T-helper 17 cell (primary cell): ENCODE results near the gene SLC15A3. TPM values are rescaled to one million over a fixed set of nuclear protein-coding genes. Genes with fewer than 3 reads are reported as not detected.

Source experiments
- ATAC-seq: fragments of 150-1000 bp; cut with Tn5 transposase; 2 replicates; pipeline ENCODE4 v1.10.0; 2021; ENCODE audit warnings: mild to moderate bottlenecking, moderate library complexity
- DNase-seq, 3 donors: peaks; one replicate each; pipeline versions ENCODE4 v3.0.0 to v3.0.0-alpha.2; 2020 to 2021
- H3K9me3 ChIP-seq: one replicate; pipeline ENCODE4 v1.7.0; 2013; ENCODE audit warnings: low read length, mild to moderate bottlenecking; ENCODE audit not compliant: control insufficient read depth, poor library complexity, severe bottlenecking
- H3K27ac Mint-ChIP-seq: one replicate; pipeline ENCODE4 v1.8.0; 2022; ENCODE audit warnings: mild to moderate bottlenecking, moderate library complexity, mixed read lengths
- H3K27me3 Mint-ChIP-seq: one replicate; pipeline ENCODE4 v1.8.0; 2022; ENCODE audit warnings: mixed read lengths
- H3K36me3 Mint-ChIP-seq: one replicate; pipeline ENCODE4 v1.8.0; 2022; ENCODE audit warnings: low read depth, mixed read lengths
- H3K4me1 Mint-ChIP-seq: one replicate; pipeline ENCODE4 v1.8.0; 2022; ENCODE audit warnings: mild to moderate bottlenecking, mixed read lengths
- H3K4me3 Mint-ChIP-seq: one replicate; pipeline ENCODE4 v1.8.0; 2022; ENCODE audit warnings: mild to moderate bottlenecking, moderate library complexity, mixed read lengths
- total RNA-seq, 4 donors: library from RNA in 2 of 4; stranded (reverse) in 2 of 4; gene quantifications; one replicate each; pipeline ENCODE4 v1.2.3 and lab custom pipeline; 2022 to 2026

The SLC15A3 gene
- total RNA-seq, 2 donors from 2014 or later = 3.5 to 11.2 TPM

DNA sequence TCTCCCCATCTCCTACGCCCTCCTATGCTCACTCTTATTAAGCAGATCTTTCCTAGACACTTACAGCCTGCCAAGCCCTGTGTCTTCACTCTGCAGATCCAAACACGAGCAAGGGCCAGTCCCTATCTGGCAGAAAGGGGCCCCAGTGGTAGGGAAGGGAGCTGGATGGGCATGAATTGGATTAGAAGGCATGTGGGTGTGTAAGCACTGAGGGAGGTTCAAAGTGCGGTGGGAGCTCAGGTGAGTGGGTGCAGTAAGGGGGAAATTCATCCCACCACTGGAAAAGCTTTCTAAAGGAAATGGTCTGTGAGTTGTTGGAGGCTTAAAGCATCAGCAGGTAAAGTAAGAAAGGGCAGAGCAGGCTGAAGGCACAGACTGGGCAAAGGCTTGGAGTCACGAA is 22.2 kb downstream of the SLC15A3 start:
- H3K27ac Mint-ChIP-seq = no peak overlapping the region
- ATAC-seq (no peak), DNase-seq (no peak)
- H3K27me3 Mint-ChIP-seq = peaks cover 44% of the 10 kb centered on the region
- peaks cover 3% of the 10 kb centered on the region for H3K36me3 Mint-ChIP-seq
- H3K9me3 ChIP-seq = no peaks in the 10 kb centered on the region
- H3K4me3 Mint-ChIP-seq = peak overlapping the region; percentile 65
- H3K4me1 Mint-ChIP-seq = peaks cover 5% of the 10 kb centered on the region

DNA sequence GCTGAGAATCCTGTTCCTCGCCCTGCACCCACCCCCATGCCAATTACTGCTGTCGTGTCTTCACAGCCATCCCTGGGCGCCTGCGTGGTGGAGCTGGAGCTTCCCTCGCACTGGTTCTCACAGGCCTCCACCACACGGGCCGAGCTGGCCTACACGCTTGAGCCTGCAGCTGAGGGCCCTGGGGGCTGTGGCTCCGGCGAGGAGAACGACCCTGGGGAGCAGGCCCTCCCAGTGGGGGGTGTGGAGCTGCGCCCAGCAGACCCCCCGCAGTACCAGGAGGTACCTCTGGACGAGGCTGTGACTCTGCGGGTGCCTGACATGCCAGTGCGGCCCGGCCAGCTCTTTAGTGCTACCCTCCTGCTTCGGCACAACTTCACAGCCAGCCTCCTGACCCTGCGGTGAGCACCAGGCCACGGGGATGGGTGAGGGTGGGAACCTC is 23.4 kb downstream of the SLC15A3 start:
- Mint-ChIP-seq H3K36me3 (peaks cover 3% of the 10 kb centered on the region), H3K4me1 (peaks cover 5% of the 10 kb centered on the region), H3K4me3 (no peak overlapping the region), H3K27me3 (peaks cover 41% of the 10 kb centered on the region), H3K27ac (no peak overlapping the region)
- ATAC-seq (no peak), DNase-seq (no peak)
- H3K9me3 ChIP-seq = no peaks in the 10 kb centered on the region

DNA sequence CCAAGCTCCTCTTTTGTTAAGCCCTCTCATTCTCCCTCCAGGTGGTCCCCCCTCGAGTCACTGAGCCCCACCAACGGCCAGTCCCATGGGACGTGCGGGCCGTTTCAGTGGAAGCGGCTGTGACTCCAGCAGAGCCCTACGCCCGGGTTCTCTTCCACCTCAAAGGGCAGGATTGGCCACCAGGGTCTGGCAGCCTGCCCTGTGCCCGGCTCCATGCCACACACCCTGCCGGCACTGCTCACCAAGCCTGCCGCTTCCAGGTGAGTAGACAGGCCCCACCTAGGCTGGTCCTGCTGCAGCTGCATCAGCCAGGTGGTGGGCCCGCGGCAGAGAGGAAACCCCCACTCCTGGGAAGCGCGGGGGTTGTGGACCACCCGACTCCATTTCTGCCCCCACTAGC is 24.4 kb downstream of the SLC15A3 start:
- Mint-ChIP-seq H3K27ac (no peak overlapping the region), H3K27me3 (peaks cover 48% of the 10 kb centered on the region), H3K4me1 (peaks cover 7% of the 10 kb centered on the region), H3K36me3 (peaks cover 3% of the 10 kb centered on the region), H3K4me3 (no peak overlapping the region)
- H3K9me3 ChIP-seq = no peaks in the 10 kb centered on the region
- no peak for DNase-seq
- ATAC-seq = no peak

DNA sequence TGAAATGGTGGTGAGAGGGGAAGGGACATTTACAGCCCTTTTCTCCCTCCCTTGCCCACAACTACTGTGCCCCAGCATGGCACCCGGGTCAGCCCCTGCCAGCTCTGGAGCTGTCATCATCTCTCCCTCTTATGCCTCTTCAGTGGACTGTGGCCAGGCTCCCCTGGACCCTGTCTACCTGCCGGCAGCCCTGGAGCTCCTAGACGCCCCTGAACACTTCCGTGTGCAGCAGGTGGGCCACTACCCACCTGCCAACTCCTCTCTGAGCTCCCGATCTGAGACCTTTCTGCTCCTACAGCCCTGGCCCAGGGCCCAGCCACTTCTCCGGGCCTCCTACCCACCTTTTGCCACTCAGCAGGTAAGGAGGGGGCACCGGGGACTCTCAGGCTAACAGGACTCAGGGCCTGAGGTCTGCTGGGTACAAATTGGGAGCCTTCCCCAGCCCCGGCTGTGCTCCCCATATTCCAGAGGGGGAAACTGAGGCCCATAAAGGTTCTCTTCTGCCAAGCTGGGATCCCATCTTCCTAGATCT is 24.8 kb downstream of the SLC15A3 start:
- DNase-seq (no peak), ATAC-seq (no peak)
- Mint-ChIP-seq H3K4me3 (no peak overlapping the region), H3K4me1 (peaks cover 10% of the 10 kb centered on the region), H3K36me3 (peaks cover 7% of the 10 kb centered on the region), H3K27me3 (peaks cover 53% of the 10 kb centered on the region), H3K27ac (no peak overlapping the region)
- H3K9me3 ChIP-seq = no peaks in the 10 kb centered on the region

DNA sequence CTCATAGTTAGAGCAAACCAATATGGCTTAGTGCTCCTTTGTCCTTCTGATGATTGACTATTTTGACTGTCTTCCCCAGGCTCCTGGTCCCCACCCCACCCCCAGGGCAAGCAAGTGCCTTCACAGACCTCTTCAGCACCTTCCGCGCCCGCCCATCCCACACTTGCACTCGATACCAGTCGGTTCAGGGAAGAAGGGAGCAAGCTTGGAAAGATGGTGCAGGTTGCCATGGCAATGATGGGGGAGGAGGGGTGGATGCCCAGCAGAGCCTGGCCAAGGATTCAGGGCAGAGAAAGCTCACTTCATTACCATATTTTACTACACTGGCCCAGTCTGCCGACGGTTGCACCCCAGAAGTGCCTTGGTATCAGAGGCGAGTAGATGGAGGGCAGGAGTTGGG is 25.5 kb downstream of the SLC15A3 start:
- Mint-ChIP-seq H3K27me3 (peaks cover 54% of the 10 kb centered on the region), H3K4me3 (peak overlapping the region; percentile 3), H3K27ac (no peak overlapping the region), H3K36me3 (peaks cover 7% of the 10 kb centered on the region), H3K4me1 (peaks cover 10% of the 10 kb centered on the region)
- no peak for DNase-seq
- no peaks in the 10 kb centered on the region for H3K9me3 ChIP-seq
- no peak for ATAC-seq

DNA sequence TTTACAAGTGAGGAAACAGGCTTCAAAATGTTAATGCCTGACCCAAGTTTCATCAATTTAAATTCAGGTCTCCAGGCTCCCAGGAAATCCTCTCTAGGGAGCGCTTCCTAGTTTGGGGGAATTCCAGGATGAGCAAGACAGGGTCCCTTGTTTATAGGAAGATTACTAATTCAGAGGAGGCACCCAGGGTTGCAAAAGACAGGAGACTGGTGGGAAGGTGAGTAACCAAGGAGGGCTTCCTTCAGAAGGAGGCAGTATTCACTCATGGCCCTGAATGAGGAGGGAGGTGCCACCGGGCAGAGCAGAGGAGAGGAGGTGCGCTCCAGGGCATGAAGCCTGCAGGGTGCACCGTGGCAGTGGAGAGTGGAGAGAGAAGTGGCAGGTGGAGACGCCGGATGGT is 26.1 kb downstream of the SLC15A3 start:
- H3K36me3 Mint-ChIP-seq = peaks cover 7% of the 10 kb centered on the region
- DNase-seq (no peak), ATAC-seq (no peak)
- H3K9me3 ChIP-seq = no peaks in the 10 kb centered on the region
- peaks cover 54% of the 10 kb centered on the region for H3K27me3 Mint-ChIP-seq
- H3K4me1 Mint-ChIP-seq = peaks cover 10% of the 10 kb centered on the region
- H3K4me3 Mint-ChIP-seq = peak overlapping the region; percentile 79
- no peak overlapping the region for H3K27ac Mint-ChIP-seq

DNA sequence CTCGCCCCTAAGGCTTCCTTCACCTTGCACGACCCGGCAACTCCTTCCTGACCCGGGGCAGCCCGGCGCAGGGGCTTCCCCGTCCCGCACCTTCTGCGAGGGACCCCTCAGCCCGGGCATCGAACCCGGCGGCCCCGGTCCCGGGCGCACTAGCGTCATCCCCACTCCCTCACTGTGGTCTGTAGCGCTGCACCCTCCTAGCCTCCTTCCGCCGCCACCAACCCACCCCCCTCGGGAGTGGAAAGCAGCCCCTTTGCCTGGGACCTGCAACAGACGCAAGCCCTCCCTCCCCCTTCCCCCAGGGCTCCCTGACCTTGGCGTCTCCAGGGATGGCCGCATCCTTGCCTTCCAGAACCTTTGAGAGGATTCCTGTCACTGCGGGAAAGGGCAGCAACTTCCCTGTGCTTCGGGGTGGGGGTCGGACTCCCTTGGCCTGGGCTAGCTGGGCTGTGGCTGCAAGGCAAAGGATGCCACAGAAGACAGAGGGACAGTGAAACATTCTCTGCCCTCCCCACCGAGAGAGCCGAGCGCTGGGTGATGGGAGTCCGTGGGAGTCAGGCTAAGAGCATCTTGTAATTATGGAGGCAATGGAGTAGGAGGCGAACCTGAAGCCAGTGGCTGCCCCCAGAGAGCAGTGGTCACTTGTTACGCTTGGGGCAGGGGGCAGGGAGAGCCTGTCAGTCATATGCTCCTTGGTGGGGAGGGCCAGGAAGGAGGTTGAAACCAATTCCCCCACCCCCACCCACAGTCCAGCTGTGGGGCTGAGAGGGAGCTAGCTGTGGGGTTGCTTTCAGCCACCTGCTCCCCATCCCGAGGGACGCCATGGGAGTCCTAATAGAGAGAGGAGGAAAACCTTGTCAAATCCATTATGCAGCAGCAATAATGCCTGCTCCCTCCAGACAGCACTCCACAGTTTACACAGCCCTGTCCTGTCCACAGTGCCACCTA is 26.8 kb downstream of the SLC15A3 start:
- DNase-seq = no peak
- peak overlapping the region; percentile 79 for H3K4me3 Mint-ChIP-seq
- peaks cover 10% of the 10 kb centered on the region for H3K4me1 Mint-ChIP-seq
- peak; percentile 51 for ATAC-seq
- H3K9me3 ChIP-seq = no peaks in the 10 kb centered on the region
- no peak overlapping the region for H3K27ac Mint-ChIP-seq
- H3K27me3 Mint-ChIP-seq = peaks cover 53% of the 10 kb centered on the region
- peaks cover 10% of the 10 kb centered on the region for H3K36me3 Mint-ChIP-seq

DNA sequence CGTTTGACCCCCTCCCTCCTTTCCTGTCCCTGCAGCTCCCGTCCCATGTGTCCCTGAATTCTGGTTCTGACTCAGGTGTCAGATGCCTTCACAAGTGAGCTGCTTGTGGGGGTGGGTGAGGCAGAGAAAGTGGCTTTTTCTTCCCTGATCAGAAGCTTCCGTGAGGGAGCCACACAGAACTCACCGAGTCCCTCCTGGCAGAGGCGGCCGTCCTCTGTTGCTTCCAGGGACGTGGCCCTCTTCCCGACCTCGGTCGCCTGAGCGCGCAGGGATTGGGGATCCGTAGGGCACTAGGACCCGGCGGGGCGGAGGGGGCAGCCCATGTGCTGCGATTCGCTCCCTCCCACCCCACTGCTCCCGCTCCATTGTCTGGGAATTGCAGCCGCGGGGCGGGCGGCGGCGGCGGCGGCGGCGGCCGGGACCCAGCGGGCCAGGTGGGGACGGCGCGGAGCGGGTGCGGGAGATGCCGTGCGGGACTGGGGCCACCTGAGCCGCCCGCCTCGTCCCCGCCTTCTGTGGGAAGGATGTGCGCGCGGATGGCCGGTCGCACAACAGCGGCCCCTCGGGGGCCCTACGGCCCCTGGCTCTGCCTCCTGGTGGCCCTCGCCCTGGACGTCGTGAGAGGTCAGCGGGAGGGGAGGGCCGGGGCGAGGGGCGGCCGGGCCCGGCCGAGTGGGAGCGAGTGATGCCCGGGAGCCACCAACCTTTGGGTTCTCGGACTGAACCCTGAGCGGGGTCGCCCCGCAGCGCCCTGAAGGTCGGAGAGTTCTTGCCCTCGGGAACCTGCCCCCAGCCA is 27.7 kb downstream of the SLC15A3 start, which contains the start of gene TMEM132A:
Gene TMEM132A, plus strand, starts transcription at position 351 of the 796 bp plus-strand sequence. Its CDS starts 174 bp downstream, at position 525.
- no peaks in the 10 kb centered on the region for H3K9me3 ChIP-seq
- Mint-ChIP-seq H3K27me3 (peaks cover 44% of the 10 kb centered on the region), H3K4me3 (peak within 1 kb of the TSS; percentile 79), H3K36me3 (peaks cover 9% of the 10 kb centered on the region), H3K4me1 (peaks cover 10% of the 10 kb centered on the region), H3K27ac (no peak within 1 kb of the TSS)
- ATAC-seq (peak; percentile 55), DNase-seq (no peak)

DNA sequence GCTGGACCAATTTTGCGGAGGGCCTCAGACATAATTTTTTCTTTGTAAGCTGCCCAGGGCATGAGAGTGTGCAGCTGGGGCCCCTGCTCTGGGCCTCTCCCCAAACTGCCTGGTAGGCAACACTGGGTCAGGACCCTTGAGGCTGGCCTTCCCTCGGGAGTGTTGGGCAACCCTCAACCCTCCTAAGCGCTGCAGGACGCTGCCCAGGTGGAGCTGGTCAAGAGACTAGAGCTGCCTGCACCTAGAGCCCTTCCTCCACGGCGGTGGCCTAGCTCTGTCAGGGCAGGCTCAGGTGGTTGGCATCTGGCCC is 28.2 kb downstream of the SLC15A3 start:
- Mint-ChIP-seq H3K4me3 (peak overlapping the region; percentile 79), H3K27me3 (peaks cover 42% of the 10 kb centered on the region), H3K36me3 (peaks cover 9% of the 10 kb centered on the region), H3K4me1 (peaks cover 10% of the 10 kb centered on the region), H3K27ac (no peak overlapping the region)
- ATAC-seq = no peak
- DNase-seq = no peak
- H3K9me3 ChIP-seq = no peaks in the 10 kb centered on the region

DNA sequence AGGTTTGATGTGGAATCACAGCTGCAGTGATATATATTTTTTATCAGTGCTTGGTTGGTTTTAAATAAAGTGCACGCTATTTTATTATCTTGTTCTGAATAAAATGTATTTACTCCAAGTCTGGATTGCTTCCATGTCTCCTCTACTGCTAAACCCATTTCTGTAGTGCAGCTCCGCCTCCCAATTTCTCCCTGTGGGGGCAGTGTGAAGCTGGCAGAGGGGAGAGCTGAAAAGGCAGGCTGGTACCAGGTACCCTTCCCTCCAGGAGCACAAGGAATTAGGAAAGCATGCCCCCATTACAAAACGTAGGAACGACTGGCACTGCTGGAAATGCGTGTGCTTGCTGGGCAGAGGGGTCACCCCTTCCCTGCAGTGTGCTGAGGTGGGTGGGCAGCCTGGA is 28.6 kb downstream of the SLC15A3 start:
- Mint-ChIP-seq H3K27me3 (peaks cover 42% of the 10 kb centered on the region), H3K36me3 (peaks cover 9% of the 10 kb centered on the region), H3K4me3 (peak overlapping the region; percentile 79), H3K4me1 (peaks cover 10% of the 10 kb centered on the region), H3K27ac (no peak overlapping the region)
- no peaks in the 10 kb centered on the region for H3K9me3 ChIP-seq
- DNase-seq = no peak
- ATAC-seq = no peak

DNA sequence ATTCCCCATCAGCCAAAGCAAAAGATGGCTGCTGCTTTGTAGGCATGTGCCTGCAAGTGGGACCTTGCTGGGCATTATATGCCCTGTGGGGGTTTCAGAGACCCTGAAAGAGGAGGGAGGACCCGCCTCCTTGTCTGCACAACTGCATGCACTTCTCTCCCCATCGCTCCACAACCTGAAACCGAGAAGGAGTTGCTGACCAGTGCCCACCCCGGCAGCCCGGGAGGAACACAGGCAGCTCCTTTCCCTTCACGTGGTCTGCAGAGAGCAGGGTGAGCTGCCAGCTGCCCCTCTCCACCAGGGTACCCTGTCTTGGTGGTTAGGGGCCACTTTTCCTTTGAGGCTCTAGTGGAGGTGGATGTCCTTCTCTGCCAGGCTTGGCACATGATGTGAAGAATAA is 29.1 kb downstream of the SLC15A3 start:
- no peak overlapping the region for H3K27ac Mint-ChIP-seq
- peaks cover 9% of the 10 kb centered on the region for H3K36me3 Mint-ChIP-seq
- no peak overlapping the region for H3K4me3 Mint-ChIP-seq

DNA sequence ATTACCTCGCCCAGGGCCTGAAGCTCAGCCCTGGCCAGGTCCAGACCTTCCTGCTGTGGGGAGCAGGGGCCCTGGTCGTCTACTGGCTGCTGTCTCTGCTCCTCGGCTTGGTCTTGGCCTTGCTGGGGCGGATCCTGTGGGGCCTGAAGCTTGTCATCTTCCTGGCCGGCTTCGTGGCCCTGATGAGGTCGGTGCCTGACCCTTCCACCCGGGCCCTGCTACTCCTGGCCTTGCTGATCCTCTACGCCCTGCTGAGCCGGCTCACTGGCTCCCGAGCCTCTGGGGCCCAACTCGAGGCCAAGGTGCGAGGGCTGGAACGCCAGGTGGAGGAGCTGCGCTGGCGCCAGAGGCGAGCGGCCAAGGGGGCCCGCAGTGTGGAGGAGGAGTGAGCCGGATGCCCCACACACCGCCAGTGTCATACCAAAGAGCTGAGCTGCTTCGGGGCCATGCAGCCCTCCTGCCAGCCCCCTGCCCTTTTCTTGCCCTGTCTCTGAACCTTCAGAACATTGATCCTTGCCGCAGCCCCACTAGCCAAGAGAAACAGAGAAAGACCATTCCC is 30.1 kb downstream of the SLC15A3 start:
- H3K27ac Mint-ChIP-seq = no peak overlapping the region
- no peaks in the 10 kb centered on the region for H3K9me3 ChIP-seq
- peaks cover 17% of the 10 kb centered on the region for H3K4me1 Mint-ChIP-seq
- ATAC-seq (no peak), DNase-seq (no peak)
- H3K4me3 Mint-ChIP-seq = no peak overlapping the region
- peaks cover 32% of the 10 kb centered on the region for H3K27me3 Mint-ChIP-seq
- H3K36me3 Mint-ChIP-seq = peaks cover 9% of the 10 kb centered on the region

More for the DNA sequence above, 29.1 kb downstream of the SLC15A3 start:
- DNase-seq (no peak), ATAC-seq (no peak)
- Mint-ChIP-seq H3K4me1 (peaks cover 12% of the 10 kb centered on the region), H3K27me3 (peaks cover 42% of the 10 kb centered on the region)
- H3K9me3 ChIP-seq = no peaks in the 10 kb centered on the region

DNA sequence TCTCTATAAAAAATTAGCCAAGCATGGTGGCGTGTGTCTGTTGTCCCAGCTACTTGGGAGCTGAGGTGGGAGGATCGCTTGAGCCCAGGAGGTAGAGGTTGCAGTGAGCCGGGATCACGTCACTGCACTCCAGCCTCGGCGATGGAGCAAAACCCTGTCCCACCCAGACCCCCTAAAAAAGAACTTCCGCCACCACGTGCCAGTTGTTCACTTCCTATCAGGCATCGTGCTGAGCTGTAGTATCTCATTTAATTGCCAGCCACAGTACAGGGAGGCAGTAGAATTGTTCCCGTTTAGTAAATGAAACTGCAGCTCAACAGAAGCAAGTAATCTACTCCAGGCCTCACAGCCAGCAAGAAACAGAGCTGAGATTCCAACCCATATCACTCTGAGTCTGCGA is 30.7 kb downstream of the SLC15A3 start:
- DNase-seq (no peak), ATAC-seq (no peak)
- H3K9me3 ChIP-seq = no peaks in the 10 kb centered on the region
- Mint-ChIP-seq H3K27ac (no peak overlapping the region), H3K4me1 (peaks cover 20% of the 10 kb centered on the region), H3K36me3 (peaks cover 9% of the 10 kb centered on the region), H3K4me3 (no peak overlapping the region), H3K27me3 (peaks cover 27% of the 10 kb centered on the region)
